T-helper 17 cell (primary cell): Measurements from ENCODE around the gene RRM2. TPM values are rescaled to one million over a fixed set of nuclear protein-coding genes. Genes with fewer than 3 reads are reported as not detected.

Experiments used
- total RNA-seq, 4 donors: library from RNA in 2 of 4; stranded (reverse) in 2 of 4; gene quantifications; one replicate each; pipeline ENCODE4 v1.2.3 and lab custom pipeline; 2022 to 2026

RRM2 gene
- total RNA-seq, 2 donors from 2014 or later, result 0.32 to 1.7 TPM

Other genes starting within 250 kb of the RRM2 start
- gene GRHL1, start 171.0 kb upstream of the RRM2 start, total RNA-seq, result 1 to 10 TPM in 1 of 2 donors, under 1 TPM in 1; 0.60 to 3.7 TPM
- 10 to 100 TPM; 38.0 to 44.5 TPM for gene KLF11, start 79.2 kb upstream of the RRM2 start, total RNA-seq
- not detected for gene CYS1, start 42.3 kb upstream of the RRM2 start, total RNA-seq
- gene HPCAL1, start 180.2 kb downstream of the RRM2 start, total RNA-seq, result 10 to 100 TPM; 44.2 TPM